ENCODE results near the gene SMARCA1.

SMARCA1 gene

GRCh38 chrX:129449148-129449547 lies 74.1 kb downstream of the SMARCA1 start:
- DNase-seq = peak; percentile 27

- no peak for DNase-seq
Observed at GRCh38 chrX:129445436-129445835, 77.9 kb downstream of the SMARCA1 start.

GRCh38 chrX:129433945-129434344 lies 89.3 kb downstream of the SMARCA1 start:
- DNase-seq = no peak

GRCh38 chrX:129433461-129433860 lies 89.8 kb downstream of the SMARCA1 start:
- no peak for DNase-seq

- DNase-seq = peak; percentile 1
Observed at GRCh38 chrX:129427267-129427666, 96.0 kb downstream of the SMARCA1 start.

GRCh38 chrX:129423191-129423590 lies 100.1 kb downstream of the SMARCA1 start:
- DNase-seq = no peak

- no peak for DNase-seq
Observed at GRCh38 chrX:129404670-129405008, 118.7 kb downstream of the SMARCA1 start.

- DNase-seq = no peak
Observed at GRCh38 chrX:129403974-129404669, 119.2 kb downstream of the SMARCA1 start.
